Activated CD4-positive, alpha-beta T cell treated with anti-CD3 and anti-CD28 coated beads, Interleukin-2, Interleukin-4, amounts not matched to agents 100 ng/mL and 50 ng/mL, durations not matched to agents 16 hours and 8 hours (primary cell): ENCODE data around the gene TSPAN5.
A peak's percentile ranks its signal among the peaks of the same experiment; 100 is the strongest.
"Not testable (repeated sequence)": the region's sequence is repeated elsewhere in the genome, so short reads cannot be mapped to it uniquely, and the experiment has no call there.

ENCODE experiments used
- DNase-seq: peaks from one replicate; pipeline ENCODE4 v3.0.0-alpha.2; 2020; ENCODE audit warnings: low spot score

The TSPAN5 gene

DNA sequence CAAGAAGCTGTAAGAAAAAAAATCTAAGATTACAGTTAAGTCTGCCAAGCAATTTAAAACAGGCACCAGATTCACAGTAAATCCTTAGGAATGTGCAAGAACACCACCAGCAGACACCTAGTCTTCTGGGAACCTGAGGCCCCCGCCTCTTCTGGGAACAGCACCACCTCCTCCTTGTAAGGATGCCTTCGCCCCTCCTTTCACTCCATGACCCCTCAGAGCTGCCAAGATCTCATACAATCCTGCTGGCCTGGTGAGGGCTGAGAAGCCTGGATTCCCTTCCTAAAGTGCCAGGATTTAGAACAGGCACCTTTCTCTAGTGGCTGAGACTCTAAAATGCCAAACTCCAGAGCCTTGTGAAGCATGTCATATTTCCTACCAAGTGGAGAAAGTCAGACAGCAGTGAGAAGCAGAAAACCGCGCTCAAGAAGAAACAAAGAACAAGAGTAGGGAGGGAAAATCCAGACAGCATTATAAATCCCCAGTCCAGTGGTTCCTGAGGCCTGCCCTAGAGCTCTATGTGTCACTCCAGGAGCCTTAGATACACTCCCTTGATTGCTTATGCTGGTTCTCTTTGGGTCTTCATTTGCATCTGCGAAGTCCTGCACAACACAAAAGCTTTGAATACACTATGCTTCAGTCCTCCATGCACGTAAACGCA, 166.4 kb downstream of the TSPAN5 start:
- no peak for DNase-seq

DNA sequence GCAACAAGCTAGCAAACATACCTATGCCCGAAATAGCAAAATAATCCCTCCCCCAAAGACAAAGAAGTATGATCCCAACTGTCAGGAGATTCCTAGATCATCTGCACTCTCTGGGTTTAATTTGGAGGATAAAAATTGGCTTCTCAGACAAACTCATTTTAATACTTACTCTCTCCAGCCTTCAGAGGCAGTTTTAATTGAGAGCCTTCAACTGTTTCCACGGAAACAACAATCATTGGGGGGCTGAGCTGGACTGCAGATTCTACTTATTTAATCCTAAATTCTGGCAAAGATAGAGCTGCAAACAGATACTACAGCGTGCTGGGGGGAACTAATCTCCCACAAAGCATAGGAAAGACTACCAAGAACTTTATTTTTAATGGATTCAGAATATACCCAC, 168.2 kb downstream of the TSPAN5 start:
- DNase-seq, result no peak

DNA sequence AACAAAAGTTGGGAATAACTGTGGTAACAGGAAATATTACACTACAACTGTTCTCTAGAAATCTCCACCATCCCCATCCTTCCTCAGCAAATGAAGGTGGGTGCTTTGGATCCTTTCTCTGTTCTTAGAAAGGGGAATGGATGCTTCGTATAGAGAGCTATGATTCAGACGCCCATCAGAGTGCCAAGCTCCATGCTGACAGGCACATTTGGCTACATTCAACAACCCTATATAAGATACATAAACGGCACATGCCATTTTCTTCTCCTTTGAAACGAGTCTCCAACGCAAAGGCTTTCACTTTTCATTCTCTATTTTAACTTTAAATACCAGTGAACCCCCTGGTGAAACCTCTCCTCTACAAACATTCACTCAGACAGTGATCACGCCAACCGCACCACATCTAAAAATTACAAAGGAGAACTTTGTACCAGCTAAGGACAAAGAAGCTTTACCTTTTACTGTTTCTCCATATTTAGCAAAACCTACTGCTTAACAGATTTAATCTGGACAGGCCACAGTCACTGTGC, 172.5 kb downstream of the TSPAN5 start:
- DNase-seq, result no peak

DNA sequence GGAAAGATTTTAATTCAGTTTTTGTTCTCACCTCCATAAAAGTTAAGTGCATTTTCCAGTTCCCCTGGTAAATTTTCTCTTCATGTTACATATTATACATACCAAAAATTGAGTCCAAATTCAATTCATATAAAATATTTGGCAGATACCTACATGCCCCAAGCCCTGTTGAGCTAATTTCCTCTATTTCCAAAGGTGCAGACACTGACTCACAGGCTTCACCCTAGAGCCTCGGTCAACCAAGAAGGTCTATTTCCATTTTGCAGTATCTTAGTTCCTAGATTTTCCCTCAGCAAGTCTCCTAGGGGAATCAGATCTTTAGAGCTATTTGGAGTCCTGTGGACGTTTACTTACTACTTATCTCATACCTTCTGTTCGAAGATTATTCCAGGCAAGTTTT, 174.4 kb downstream of the TSPAN5 start:
- no peak for DNase-seq

DNA sequence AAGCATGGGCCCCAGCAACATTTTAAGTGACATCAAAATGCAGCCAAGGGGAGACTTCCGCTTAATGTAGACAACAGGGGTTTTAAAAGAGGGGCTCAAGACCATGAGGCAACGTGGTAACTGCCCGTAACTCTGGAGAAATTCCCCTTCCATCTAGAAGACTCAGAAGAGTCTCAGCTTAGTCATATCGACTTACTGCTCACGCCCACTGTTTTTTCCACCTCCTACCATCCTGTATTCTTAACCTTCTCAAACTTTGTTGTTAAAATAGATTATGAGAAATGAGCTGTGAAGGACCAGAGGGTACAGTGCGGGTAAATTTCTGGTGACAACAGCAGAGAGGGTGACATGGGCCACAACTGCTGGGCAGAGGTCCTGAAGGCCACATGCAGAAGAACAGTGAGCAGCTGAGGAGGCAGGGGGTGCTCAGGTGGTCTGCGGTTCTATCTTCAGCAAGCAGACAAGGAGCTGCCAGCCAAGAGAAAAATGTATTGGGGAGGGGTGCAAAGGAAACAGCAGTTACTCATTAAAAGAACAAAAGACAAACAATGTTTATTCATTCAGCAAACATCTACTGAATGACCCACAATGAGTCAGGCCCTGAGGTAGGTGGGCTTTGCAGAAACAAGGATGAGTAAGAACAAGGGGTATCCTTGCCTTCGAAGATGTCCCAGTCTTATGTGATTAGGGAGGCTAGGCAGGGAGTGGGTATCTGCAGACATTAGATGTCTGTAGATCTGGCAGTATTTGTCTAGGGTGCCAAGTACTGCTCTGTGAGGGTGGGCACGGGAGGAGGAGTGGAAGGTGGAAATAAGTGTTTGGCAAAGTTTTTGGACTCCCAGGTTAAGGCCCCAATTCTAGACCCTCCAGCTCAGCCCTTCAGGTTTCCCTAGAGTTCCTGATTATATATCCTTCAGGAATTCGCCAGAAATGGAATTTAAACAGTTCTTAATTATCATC, 175.3 kb downstream of the TSPAN5 start:
- peak; percentile 83 for DNase-seq

DNA sequence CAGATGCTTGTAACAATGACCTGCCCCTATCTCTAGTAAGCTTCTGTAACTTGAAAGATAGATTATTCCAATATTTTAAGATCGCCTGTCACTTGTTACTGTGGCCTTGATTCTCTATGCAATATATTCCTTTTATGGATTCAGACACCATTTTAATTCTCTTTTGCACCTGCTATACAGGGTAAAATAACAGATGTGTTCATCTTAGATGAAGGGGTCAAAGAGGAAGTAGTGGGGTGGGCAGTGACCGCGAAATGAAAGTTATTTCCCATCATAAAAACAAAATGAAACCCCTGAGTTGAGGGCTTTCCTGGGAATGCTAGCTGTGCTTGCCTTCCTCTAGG, 175.9 kb downstream of the TSPAN5 start:
- DNase-seq, result no peak

DNA sequence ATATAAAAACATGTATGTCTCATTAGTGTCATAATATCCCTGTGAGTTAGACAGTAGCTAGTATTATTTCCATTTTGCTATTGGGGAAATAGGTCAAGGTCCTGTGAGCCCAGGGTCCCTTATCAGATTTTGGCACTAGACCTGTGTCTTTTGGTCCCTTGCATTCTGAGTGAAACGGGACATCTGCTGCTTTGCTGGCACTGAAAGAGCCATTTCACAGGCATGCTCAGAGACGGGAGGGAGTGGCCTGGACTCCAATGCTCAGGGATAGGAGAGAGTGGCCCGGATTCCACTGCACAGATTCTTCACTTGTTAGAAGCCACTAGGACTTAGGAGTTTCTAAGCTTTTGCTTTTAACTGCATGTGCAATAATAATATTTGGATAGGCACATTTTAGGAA, 177.2 kb downstream of the TSPAN5 start:
- DNase-seq, result no peak

DNA sequence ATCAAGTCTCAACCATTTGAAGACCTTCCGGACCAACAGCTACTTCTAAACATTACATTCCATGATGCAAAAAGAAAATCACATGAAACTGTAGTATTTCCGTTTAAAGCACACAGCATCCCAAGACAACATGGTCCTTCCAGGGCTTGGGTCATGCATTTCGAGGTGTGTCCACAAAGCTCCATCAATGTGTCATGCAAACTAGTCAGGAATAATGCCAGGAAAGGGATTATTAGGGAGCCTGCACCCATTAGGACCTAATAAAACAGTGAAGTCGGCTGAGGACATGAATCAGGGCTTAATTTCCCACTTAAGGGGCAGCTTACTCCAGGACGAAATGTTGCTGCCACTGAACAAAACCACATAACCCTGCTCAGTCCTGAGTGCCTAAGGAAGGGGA, 177.9 kb downstream of the TSPAN5 start:
- no peak for DNase-seq

DNA sequence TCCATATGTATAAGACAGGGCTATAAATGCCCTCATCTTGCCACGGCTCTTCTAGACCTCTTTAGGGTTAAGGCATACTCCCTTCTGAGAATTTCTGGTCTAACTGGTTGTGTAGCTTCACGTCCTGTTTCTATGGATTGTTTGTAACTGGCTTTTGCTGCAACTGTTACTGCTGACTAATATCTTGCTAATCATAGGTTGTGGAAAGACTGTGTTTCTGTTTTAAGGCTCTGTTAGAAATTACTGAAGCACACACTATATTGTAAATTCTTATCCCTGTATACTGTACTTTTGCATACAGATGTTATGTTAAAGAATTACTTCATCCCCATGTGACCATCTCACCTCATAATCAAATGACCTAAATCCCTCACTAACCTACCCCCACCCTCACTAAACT, 178.8 kb downstream of the TSPAN5 start:
- peak; percentile 78 for DNase-seq

DNA sequence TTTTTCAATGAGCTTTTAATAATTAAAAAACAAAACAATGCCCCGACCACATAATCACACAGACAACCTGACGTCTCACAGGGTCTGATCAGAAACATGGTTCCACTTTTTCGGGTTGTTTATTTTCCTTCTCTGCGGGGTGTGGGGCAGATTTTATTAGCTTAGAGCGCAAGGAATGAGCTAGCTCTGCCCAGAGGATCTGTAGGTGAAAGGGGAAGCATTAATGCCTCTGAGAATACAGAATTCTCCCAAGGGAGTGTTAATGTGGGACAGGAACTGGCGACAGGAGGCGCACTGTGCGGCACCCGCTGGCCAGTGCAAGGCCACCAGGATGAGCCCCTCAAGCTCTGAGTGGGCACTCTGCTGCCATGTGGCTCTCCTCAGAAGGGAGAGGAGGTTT, 181.5 kb downstream of the TSPAN5 start:
- DNase-seq, result no peak

DNA sequence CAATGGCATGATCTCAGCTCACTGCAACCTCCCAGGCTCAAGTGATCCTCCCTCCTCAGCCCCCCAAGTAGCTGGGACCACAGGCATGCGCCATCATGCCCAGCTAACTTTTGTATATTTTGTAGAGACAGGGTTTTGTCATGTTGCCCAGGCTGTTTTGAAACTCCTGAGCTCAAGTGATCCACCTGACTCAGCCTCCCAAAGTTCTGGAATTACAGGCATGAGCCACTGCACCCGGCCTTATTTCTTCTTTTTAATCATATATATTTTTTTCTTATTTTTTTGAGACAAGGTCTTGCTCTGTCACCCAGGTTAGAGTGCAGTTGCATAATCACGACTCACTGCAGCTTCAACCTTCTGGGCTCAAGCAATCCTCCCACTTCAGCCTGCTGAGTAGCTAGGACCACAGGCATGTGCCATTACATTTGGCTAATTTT, 184.0 kb downstream of the TSPAN5 start:
- no peak for DNase-seq

DNA sequence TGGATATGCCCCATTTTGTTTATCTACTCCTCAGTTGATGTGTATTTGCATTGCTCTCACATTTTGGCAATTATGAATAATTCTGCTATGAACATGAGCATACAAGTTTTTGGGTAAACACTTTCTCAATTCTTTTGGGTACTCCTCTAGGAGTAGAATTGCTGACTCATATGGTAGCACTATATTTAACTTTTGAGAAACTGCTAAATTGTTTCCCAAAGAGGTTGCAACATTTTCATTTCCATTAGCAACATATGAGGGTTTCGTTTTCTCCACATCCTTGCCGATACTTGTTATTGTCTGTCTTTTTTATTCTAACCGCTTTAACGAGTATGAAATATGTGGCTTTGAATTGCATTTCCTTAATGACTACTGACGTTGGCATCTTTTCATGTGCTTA, 185.4 kb downstream of the TSPAN5 start:
- DNase-seq, result peak; percentile 42

DNA sequence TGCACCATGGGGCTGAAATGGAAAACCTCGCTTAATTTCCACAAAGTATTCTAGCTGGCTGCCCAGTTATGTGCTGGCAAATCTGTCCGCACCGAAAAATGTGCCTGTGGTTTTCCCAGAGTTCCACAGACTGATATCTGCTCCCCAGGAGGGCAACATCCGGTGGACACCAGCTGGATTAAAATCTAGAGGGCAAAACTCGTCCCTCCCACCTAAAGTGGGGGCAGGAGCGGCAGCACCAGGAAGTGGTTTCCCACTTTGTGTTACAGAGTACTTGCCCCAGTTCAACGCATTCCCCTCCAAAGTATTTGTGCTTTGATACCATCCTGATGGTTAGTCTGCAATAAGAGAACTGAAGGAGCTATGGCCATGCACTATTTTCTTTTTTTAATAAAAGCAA, 187.6 kb downstream of the TSPAN5 start:
- DNase-seq, result no peak

DNA sequence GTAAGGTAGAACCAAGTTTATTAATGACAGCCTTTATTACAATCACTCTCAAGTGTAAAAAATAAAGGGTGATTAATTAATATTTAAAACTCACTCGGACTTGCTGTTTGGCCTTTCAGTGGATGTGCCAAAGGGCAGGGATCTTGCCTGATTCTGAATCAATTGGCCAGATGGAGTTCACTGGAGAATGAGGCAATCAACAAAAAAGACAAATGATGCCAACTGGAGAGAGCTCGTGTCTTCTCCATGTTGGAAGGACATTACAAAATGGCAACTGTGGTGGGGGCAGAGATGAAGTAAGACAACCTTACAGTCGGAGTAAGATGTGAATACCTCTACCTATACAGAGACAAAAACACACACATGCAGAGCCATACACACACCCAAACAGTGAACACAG, 188.0 kb downstream of the TSPAN5 start:
- DNase-seq, result no peak

DNA sequence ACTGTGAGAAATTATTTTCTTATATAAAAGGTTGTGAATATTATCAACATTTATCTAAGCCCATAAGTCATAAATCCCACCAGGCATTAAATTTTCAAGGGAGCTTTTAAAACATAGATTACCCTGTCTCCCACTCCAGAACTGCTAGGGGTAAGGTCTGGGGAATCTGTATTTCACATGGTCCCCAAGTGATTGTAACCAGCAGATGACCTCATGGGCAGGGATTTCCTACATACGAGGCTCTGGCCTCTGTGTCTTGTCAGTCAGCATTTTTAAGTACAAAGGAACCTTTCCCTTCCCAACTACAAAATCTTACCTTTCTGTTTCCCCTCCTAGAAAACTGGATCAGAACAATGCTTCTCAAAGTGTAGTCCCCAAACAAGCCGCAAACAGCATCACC, 188.6 kb downstream of the TSPAN5 start:
- no peak for DNase-seq

DNA sequence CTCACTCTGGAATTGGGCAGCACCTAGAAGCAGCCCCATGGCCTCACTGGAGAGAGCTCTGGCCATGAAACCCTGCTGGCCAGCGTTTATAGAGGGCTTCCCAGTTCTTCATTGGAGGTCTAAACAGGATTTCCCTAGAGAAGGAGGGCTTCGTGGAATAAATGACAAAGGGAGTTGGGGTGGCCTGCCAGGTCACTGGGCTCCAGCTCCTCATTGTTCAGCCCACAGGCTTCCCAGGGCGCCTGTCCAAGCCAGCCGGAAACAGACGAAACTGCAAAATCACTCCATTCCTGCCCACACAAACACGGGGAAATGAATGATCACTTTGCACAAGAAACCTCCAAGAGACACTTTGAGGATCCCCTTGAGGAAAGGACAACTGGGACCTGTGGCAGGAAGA, 189.7 kb downstream of the TSPAN5 start:
- no peak for DNase-seq

DNA sequence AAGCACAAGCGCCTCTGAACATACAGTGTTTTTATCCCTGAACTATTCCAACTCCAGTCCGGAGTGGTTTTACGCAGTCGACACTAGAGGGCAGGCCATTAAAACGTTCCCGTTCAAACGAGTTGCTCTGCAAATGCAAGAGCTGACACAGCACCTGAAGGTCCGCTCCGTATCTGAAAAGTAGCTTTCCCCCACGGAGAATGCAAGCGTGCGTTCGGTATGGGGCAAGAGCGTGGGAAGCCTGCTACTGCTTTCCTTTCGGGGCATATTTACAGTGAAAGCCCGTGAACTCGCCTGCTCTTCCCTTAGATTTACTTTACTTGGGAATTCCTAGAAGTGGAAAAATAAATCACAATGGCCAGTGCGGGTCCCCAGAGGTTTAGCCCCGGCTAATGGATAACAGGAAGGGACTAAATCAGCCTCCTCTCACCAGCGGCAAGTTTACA, 190.8 kb downstream of the TSPAN5 start:
- peak; percentile 86 for DNase-seq

DNA sequence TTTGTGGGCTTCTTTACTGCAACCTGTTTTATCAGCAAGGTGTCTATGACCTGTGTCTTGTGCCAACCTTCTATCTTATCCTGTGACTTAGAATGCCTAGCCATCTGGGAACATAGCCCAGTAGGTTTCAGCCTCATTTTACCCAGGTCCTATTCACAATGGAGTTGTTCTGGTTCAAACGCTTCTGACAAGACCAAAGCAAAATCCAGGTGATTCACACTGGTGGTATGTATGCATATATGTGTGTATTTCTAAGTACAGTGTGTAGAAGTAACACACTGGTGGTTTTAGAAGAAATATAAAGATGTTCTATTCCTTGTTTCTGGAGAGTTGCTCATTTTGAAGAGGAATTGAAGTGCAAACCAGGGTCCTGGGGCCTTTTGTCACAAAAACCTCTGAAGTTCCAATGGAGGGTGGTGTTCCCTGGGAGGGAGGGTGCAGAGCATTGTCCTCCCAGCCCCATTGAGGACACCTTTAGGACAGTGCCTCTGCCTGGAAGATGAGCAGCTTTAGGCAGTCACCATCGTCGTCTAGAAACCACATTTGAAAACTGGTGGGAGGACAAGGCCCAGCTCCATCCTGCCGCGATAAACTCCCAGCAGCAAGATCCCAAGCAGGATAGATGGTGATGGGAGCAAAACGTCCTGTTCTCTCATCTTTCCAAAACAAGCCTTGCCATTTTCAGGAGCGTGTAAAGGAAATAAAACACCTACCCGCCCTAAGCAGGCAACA, 191.4 kb downstream of the TSPAN5 start:
- no peak for DNase-seq

DNA sequence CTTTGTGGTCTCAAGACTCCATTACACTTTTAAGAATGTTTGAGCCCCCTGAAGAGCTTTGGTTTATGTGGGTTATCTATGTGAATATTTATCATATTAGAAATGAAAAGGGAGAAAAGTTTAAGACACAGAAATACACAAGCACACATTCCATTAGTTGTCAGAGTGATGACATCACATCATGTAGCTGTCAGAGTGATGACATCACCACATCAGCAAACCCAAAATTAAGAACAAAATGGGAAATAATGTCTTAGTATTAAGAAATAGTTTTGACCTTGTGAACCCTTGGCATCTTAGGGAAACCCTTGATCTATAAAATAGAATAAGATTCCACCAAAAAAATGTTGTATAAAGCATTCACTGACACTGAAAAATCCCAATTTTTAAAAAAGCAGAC, 195.9 kb downstream of the TSPAN5 start:
- DNase-seq, result no peak

DNA sequence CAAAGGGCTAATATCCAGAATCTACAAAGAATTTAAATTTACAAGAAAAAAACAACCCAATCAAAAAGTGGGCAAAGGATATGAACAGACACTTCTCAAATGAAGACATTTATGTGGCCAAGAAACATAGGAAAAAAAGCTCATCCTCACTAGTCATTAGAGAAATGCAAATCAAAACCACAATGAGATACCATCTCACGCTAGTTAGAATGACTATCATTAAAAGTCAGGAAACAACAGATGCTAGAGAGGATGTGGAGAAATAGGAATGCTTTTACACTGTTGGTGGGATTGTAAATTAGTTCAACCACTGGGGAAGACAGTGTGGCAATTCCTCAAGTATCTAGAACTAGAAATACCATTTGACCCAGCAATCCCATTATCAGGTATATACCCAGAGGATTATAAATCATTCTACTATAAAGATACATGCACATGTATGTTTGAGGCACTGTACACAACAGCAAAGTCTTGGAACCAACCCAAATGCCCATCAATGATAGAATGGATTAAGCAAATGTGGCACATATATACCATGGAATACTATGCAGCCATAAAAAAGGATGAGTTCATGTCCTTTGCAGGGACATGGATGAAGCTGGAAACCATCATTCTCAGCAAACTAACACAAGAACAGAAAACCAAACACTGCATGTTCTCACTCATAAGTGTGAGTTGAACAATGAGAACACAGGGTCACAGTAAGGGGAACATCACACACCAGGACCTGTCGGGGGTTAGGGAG, 197.1 kb downstream of the TSPAN5 start:
- not testable (repeated sequence) for DNase-seq

DNA sequence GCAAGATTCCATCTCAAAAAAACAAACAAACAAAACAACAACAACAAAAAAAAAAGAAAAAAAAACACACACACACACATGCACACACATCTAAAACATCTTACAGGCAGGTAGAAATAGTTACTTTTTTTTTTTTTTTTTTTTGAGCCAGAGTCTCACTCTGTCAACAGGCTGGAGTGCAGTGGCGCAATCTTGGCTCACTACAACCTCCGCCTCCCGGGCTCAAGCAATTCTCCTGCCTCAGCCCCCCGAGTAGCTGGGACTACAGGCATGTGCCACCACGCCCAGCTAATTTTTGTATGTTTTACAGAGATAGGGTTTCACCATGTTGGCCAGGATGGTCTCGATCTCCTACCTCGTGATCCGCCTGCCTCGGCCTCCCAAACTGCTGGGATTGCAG, 201.0 kb downstream of the TSPAN5 start:
- DNase-seq, result not testable (repeated sequence)

DNA sequence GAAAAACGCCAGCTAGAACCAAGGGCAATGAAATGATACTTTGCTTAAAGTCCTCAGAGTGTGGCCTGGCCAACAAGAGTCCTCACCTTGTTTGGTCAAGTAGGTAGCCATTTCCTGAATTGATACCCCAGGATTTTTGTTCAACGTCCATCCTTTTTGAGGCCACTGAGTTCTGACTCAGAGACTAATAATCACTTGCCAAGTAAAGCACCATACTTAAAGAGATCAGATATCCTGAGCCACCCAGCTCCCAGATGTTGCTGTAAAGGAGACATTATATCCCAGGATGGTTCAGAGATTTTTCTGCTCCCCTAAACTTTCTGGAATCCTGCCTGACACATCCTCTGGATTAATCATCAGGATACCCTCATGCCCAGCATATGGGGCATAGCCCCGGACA, 206.3 kb downstream of the TSPAN5 start:
- no peak for DNase-seq
